ENCODE results near the gene SERPINA1. TPM values are rescaled to one million over a fixed set of nuclear protein-coding genes. Genes with fewer than 3 reads are reported as not detected.
A peak's percentile ranks its signal among the peaks of the same experiment; 100 is the strongest.

The SERPINA1 gene
- total and polyA plus RNA-seq, 2 of the 13 experiments (the other 11 are each of a cell fraction or from before 2014, with no cell fraction given), result 3,266 to 11,015 TPM

DNA sequence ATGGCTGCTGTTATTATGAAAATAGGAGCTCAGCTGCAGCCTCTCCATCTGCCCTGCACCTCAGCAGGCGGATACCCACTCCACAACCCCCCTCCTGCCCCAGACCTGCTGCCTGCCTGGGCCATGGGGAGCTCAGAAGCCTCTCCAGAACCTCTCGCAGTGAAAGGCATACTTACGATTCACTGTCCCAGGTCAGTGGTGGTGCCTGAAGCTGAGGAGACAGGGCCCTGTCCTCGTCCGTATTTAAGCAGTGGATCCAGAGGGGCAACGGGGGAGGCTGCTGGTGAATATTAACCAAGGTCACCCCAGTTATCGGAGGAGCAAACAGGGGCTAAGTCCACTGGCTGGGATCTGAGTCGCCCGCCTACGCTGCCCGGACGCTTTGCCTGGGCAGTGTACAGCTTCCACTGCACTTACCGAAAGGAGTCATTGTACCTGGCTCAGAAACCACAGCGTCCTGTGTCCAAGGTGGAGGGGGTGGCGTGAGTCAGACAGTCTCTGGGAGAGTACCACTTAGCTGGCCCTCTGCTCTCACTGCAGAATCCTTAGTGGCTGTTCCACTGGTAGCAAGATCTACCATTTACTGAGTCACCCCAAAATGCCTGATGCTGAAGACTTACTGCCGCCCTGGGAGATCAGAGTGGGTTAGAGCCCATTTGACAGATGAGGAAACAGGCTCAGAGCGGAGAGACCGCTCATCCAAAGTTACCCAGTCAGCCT lies at the start of gene SERPINA1 (continued):
- TF ChIP-seq, protein P1, sequence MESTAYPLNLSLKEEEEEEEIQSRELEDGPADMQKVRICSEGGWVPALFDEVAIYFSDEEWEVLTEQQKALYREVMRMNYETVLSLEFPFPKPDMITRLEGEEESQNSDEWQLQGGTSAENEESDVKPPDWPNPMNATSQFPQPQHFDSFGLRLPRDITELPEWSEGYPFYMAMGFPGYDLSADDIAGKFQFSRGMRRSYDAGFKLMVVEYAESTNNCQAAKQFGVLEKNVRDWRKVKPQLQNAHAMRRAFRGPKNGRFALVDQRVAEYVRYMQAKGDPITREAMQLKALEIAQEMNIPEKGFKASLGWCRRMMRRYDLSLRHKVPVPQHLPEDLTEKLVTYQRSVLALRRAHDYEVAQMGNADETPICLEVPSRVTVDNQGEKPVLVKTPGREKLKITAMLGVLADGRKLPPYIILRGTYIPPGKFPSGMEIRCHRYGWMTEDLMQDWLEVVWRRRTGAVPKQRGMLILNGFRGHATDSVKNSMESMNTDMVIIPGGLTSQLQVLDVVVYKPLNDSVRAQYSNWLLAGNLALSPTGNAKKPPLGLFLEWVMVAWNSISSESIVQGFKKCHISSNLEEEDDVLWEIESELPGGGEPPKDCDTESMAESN (CRISPR knock-in tag; conservative IDR thresholded peaks at IDR 0.05), result peak; percentile 93
- no peak for TF ChIP-seq ZNF354B (CRISPR knock-in tag; IDR thresholded peaks at IDR 0.05)
- TF ChIP-seq, protein P2, sequence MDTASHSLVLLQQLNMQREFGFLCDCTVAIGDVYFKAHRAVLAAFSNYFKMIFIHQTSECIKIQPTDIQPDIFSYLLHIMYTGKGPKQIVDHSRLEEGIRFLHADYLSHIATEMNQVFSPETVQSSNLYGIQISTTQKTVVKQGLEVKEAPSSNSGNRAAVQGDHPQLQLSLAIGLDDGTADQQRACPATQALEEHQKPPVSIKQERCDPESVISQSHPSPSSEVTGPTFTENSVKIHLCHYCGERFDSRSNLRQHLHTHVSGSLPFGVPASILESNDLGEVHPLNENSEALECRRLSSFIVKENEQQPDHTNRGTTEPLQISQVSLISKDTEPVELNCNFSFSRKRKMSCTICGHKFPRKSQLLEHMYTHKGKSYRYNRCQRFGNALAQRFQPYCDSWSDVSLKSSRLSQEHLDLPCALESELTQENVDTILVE (CRISPR knock-in tag; IDR thresholded peaks at IDR 0.05), result 0 out of 2 replicates have a peak, but pooled peaks have one; percentile 35
- no peak for TF ChIP-seq CENPX (CRISPR knock-in tag; IDR thresholded peaks at IDR 0.05)
- peak; percentile 78 for TF ChIP-seq FOXA3 (CRISPR knock-in tag; IDR thresholded peaks at IDR 0.05)
- peak; percentile 83; the same call in 1 of the 2 replicates for TF ChIP-seq ZNF34 (CRISPR knock-in tag; IDR thresholded peaks at IDR 0.05; ENCODE audit: borderline replicate concordance)
- no peak for TF ChIP-seq ZNF550 (CRISPR knock-in tag; IDR thresholded peaks at IDR 0.05; ENCODE audit: borderline replicate concordance)
- peak; percentile 62; the same call in 1 of the 2 replicates for TF ChIP-seq ATF2 (CRISPR knock-in tag; IDR thresholded peaks at IDR 0.05)
- peak; percentile 44; the same call in 1 of the 2 replicates for TF ChIP-seq ZNF253 (CRISPR knock-in tag; IDR thresholded peaks at IDR 0.05; ENCODE audit: borderline replicate concordance)
- no peak for TF ChIP-seq NONO (IDR thresholded peaks at IDR 0.05)
- TF ChIP-seq NONO (CRISPR knock-in tag; conservative IDR thresholded peaks at IDR 0.05), result peak; percentile 89
- 0 out of 2 replicates have a peak, but pooled peaks have one; percentile 52 for TF ChIP-seq CHD4 (IDR thresholded peaks at IDR 0.05; ENCODE audit: borderline replicate concordance, low read length)
- TF ChIP-seq, protein P3, sequence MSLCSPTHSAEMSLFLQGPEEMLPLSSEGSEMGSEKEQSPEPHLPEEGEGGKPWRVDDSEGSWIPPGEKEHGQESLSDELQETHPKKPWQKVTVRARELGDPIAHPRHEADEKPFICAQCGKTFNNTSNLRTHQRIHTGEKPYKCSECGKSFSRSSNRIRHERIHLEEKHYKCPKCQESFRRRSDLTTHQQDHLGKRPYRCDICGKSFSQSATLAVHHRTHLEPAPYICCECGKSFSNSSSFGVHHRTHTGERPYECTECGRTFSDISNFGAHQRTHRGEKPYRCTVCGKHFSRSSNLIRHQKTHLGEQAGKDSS (CRISPR knock-in tag; IDR thresholded peaks at IDR 0.05; ENCODE audit: borderline replicate concordance, low read depth), result peak; percentile 97; the same call in 1 of the 2 replicates
- peak; percentile 97 for TF ChIP-seq ZNF615 (CRISPR knock-in tag; IDR thresholded peaks at IDR 0.05; ENCODE audit: borderline replicate concordance)
- peak; percentile 100 for TF ChIP-seq DR1 (CRISPR knock-in tag; IDR thresholded peaks at IDR 0.05)
- peak; percentile 82 for TF ChIP-seq BRD4 (CRISPR knock-in tag; IDR thresholded peaks at IDR 0.05)
- peak; percentile 69 for TF ChIP-seq THAP11 (CRISPR knock-in tag; IDR thresholded peaks at IDR 0.05)
- TF ChIP-seq ATF7-NPFF (CRISPR knock-in tag; IDR thresholded peaks at IDR 0.05; ENCODE audit: low read depth), result peak; percentile 60
- TF ChIP-seq BCL6 (CRISPR knock-in tag; IDR thresholded peaks at IDR 0.05), result peak; percentile 82
- TF ChIP-seq CTCF (CRISPR knock-in tag; IDR thresholded peaks at IDR 0.05), result peak; percentile 38; the same call in 1 of the 2 replicates
- TF ChIP-seq ZMAT3 (CRISPR knock-in tag; conservative IDR thresholded peaks at IDR 0.05), result peak; percentile 24; the same call in 1 of the 2 replicates
- no peak; the same call in 1 of the 2 replicates for TF ChIP-seq ZBTB38 (CRISPR knock-in tag; IDR thresholded peaks at IDR 0.05)
- TF ChIP-seq KLF9 (CRISPR knock-in tag; IDR thresholded peaks at IDR 0.05; ENCODE audit: low read depth), result 0 out of 2 replicates have a peak, but pooled peaks have one; percentile 33
